NCI-H748 treated with DMSO at 0.1 percent for 48 hours (cell line): ENCODE data around the gene SLC1A5.
"Not testable (repeated sequence)": the region's sequence is repeated elsewhere in the genome, so short reads cannot be mapped to it uniquely, and the experiment has no call there.

Experiments
- DNase-seq: peaks from one replicate; lab custom pipeline; 2025; lab: John Stamatoyannopoulos, UW

SLC1A5 gene

DNA sequence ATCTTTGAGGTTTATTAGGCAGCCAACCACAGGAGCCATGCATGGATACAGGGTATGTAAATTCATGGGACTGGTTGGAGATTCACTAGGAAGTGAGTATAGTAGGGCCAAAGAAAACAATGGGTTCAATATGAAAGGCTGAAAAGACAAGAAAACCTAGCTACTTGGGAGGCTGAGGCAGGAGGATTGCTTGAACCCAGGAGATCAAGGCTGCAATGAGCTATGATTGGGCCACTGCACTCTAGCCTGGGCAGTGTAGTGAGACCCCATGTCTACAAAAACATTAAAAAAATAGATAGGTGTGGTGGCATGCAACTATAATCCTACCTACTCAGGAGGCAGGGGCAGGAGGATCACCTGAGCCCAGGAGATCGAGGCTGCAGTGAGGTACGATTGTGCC lies 10.3 kb upstream of the SLC1A5 start:
- DNase-seq = no peak

- DNase-seq = no peak
These were observed 9.5 kb upstream of the SLC1A5 start for GRCh38 chr19:46797881-46798280.

DNA sequence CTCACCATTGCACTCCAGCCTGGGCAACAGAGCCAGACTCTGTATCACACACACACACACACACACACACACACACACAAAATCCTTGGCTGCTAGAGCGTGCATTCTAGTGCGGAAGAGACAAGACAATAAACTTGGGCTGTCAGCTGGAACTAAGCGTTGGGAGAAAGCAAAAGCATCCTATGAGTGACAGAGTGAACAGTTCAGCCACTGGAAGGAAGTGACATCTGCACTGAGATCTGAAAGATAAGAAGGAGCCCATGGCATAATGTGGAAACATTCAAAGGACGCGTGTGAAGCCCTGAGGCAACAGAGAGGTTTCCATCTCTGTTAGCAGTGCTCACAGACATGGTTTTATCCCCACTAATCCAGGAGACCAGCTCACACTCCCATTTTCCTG lies 3.5 kb upstream of the SLC1A5 start:
- no peak for DNase-seq

GRCh38 chr19:46789371-46789770 lies 977 bp upstream of the SLC1A5 start:
- no peak for DNase-seq

GRCh38 chr19:46788968-46789338 lies 559 bp upstream of the SLC1A5 start:
- DNase-seq = no peak

DNA sequence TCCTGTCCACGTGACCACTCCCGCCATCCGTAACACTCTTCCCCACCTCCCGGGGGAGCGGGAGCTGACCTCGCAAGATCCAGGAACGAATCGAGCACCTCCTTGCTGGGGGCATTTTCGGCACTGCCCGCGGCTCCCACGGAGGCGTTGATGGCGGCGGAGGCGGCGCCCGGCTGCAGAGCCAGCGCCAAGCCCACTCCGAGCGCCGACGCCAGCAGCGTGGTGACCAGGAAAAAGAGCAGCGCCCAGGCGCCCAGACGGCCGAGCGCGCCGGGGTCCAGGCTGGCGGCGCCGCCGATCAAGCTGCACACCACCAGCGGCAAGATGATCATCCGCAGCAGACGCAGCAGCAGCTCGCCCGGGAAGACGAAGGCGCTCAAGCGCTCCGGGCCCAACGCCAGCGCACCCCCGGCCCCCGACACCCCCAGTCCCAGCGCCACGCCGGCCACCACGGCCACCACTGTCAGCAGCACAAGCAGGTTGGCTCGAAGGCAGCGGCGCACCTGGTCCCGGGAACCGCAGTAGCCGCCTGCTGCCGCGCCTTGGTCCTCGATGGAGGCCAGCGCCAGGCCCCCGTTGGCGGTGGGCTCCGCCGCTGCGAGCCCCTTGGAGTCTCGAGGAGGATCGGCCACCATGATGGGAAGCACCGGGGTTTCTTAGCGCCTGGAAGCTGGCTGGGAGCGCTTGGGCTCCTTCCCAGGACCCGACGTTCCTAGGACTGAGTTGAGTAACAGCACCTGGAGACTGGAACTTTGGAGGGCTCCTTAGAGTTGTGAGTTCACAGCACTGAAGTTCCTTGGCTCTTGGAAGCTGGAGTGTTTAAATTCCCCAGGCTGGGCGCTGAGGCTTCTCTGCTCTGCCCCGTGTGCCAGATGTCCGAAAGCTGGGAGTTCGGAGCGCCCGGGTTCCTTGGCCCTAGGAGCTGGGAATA lies 798 bp downstream of the SLC1A5 start:
- peak; percentile 46 for DNase-seq

DNA sequence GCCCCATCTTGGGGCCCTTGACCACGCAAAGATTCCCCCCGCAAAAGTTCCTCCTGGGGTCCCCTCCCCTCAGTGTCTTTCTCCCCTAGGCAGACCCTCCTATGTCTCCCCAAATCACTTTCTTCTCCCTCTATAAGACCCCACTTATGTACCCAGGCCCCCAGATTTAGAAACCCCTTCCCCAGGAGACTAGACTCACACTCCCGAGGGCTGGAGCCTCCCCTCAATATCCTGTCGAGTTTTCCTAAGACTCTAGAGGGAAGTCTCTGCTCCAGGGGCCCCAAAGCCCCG lies 1.4 kb downstream of the SLC1A5 start:
- DNase-seq = no peak

- peak; percentile 18 for DNase-seq
These were observed 2.0 kb downstream of the SLC1A5 start for GRCh38 chr19:46786236-46787039.

DNA sequence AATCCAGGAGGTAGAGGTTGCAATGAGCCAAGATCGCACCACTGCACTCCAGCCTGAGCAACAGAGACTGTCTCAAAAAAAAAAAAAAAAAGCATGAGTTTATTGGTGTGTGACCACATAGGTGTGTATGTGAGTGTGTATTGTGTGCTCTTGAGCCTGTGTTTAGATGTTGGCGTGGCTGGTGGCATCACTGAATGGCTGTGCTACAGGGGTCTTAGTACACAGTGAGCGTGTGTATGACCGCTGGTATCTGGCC lies 2.5 kb downstream of the SLC1A5 start:
- no peak for DNase-seq

DNA sequence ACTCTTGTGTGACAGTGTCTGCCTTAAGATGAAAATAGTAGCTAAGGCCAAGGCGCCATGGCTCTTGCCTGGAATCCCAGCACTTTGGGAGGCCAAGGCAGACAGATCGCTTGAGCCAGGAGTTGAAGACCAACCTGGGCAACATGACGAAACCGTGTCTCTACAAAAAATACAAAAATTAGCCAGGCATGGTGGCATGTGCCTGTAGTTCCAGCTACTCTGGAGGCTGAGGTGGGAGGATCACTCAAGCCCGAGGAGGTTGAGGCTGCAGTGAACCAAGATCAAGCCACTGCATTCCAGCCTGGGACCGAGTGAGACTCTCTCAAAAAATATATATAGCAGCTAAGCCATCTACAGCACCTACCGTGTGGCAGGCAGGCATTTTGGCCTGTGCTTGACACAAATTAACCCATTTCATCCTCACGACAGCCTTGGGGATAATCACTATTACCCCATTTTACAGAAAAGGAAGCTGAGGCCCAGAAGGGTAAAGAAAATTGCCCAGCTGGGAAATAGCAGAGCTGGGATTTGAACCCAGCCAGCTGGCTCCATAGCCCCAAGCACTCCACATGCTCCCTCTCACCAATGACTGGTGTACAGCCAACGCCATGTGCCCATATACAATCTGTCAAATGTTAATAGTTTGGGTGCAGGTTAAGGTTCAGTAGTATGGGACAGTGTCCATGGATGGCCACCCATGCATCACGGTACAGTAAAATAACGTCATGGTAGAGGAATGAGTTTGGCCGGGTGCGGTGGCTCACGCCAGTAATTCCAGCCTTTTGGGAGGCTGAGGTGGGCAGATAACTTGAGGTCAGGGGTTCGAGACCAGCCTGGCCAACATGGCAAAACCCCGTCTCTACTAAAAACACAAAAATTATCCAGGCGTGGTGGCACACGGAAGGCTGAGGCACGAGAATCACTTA lies 3.1 kb downstream of the SLC1A5 start:
- no peak for DNase-seq

- DNase-seq = no peak
These were observed 3.9 kb downstream of the SLC1A5 start for GRCh38 chr19:46784262-46785053.

DNA sequence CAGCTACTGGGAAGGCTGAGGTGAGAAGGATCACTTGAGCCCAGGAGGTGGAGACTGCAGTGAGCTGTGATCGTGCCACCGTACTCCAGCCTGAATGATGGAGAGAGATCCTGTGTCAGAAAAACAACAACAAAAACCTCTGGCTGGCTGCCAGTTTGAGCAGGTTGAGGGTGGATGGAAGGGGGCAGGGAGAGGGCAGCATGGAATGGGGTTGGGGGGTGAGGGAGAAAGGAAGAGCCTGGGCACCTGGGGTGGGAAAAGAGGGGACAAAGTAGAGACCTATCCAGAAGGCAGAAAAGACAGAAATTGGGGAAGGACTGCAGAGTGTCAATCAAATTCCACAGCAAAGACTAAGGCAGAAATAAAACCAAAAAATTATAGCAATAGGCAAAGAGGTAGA lies 4.7 kb downstream of the SLC1A5 start:
- DNase-seq = peak; percentile 46

GRCh38 chr19:46782355-46783019 lies 5.9 kb downstream of the SLC1A5 start:
- no peak for DNase-seq

DNA sequence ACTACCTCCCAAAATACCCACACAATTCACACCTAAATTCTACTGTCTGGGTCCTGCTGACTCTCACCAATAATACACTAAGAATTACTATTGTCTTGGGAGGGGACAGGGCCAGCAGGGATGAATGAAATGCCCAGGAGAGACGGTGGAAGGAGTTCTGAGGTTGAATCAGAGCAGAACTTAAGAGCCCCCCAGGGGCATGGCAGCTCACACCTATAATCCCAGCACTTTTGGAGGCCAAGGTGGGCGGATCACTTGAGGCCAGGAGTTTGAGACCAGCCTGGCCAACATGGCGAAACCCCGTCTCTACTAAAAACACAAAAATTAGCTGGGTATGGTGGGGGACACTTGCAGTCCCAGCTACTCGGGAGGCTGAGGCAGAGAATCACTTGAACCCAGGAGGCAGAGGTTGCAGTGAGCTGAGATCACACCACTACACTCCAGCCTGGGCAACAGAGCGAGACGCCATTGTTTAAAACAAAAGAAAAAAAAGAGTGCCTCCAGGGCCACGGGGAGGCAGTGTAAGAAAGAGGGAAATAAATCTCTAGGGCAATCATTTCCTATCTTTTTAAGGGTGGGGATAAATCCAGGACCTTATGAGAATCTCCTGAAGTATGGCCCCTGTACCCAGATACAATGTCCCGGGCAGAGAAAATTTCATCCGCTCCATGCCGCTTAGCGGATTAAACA lies 10.3 kb downstream of the SLC1A5 start:
- not testable (repeated sequence) for DNase-seq

GRCh38 chr19:46776927-46777911 lies 11.2 kb downstream of the SLC1A5 start:
- no peak for DNase-seq

DNA sequence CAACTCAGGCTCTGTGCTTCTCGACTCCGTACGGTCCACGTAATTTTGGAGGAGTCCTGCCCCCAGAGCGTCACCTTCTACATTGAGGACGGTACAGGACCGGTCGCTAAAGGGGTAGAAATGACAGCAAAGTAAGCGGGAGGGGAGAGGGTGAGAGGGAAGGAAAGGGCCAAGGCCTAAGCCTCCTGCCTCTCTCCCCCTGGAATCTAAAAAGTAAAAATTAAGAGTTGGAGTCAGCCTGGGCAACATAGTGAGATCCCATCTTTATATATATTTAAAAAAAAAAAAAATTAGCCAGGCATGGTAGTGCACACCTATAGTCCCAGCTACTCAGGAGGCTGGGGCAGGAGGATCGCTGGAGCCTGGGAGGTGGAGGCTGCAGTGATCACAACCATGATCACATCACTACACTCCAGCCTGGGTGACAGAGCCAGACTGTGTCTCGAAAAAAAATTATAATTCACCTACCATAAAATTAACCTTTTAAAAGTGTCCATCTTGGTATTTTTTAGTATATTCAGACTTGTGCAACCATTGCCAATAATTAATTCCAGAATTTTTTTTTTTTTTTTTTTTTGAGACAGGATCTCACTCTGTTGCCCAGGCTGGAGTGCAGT lies 12.6 kb downstream of the SLC1A5 start:
- no peak for DNase-seq

GRCh38 chr19:46773018-46773399 lies 15.4 kb downstream of the SLC1A5 start:
- no peak for DNase-seq

DNA sequence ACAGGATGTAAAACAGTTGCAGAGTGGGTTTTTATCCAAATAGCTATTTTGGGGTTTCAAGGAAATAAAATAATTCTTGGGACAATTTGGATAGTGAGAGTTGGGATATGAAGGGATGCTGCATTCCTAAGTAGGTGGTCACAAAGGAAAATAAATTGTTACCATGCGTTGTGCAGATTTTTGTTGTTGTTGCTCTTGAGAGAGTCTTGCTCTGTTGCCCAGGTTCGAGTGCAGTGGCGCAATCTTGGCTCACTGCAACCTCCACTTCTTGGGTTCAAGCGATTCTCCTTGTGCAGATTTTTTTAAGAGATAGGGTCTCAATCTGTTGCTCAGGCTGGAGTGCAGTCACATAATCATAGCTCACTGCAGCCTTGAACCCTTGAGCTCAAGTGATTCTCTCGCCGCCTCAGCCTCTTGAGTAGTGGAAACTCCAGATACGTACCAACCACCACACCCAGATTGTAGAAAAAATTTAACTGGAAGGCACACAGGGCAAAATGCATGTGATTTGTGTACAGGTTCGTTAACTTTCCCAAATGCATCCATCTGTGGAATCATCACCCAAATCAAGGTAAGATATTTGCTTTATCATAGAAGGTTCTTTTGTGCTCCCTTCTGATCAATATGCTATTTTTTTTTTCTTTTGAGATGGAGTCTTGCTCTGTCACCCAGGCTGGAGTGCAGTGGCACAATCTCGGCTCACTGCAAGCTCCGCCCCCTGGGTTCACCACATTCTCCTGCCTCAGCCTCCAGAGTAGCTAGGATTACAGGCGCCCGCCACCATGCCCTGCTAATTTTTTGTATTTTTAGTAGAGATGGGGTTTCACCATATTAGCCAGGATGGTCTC lies 16.0 kb downstream of the SLC1A5 start:
- no peak for DNase-seq
